GM21423 (cell line): ENCODE results near the gene ADRA1B.
"Not testable (repeated sequence)": the region's sequence is repeated elsewhere in the genome, so short reads cannot be mapped to it uniquely, and the experiment has no call there.

ENCODE experiments used
- ATAC-seq: cut with Tn5 transposase; IDR thresholded peaks from one replicate; pipeline ENCODE4 v1.9.1; 2021; ENCODE audit warnings: mild to moderate bottlenecking, moderate library complexity; ENCODE audit not compliant: unreplicated experiment

Gene ADRA1B

GRCh38 chr5:159965031-159965837 is 49.0 kb downstream of the ADRA1B start:
- no peak for ATAC-seq

- ATAC-seq: not testable (repeated sequence)
Measured at GRCh38 chr5:159965838-159966128, 49.5 kb downstream of the ADRA1B start.

- ATAC-seq: no peak
Measured at GRCh38 chr5:159969966-159970365, 53.7 kb downstream of the ADRA1B start.

GRCh38 chr5:159971038-159971437 is 54.8 kb downstream of the ADRA1B start:
- no peak for ATAC-seq

- ATAC-seq: no peak
Measured at GRCh38 chr5:159971514-159971913, 55.2 kb downstream of the ADRA1B start.

- no peak for ATAC-seq
Measured at GRCh38 chr5:159971931-159972461, 55.7 kb downstream of the ADRA1B start.

- ATAC-seq: no peak
Measured at GRCh38 chr5:159972538-159973362, 56.5 kb downstream of the ADRA1B start.

GRCh38 chr5:159975462-159976019 is 59.3 kb downstream of the ADRA1B start:
- ATAC-seq: no peak

- no peak for ATAC-seq
Measured at GRCh38 chr5:159976921-159977320, 60.6 kb downstream of the ADRA1B start.

- ATAC-seq: no peak
Measured at GRCh38 chr5:159978358-159978757, 62.1 kb downstream of the ADRA1B start.

GRCh38 chr5:159982421-159983173 is 66.3 kb downstream of the ADRA1B start:
- ATAC-seq: no peak

- peak; percentile 85 for ATAC-seq
Measured at GRCh38 chr5:159987031-159987674, 70.9 kb downstream of the ADRA1B start.

GRCh38 chr5:159990506-159990905 is 74.2 kb downstream of the ADRA1B start:
- ATAC-seq: no peak

GRCh38 chr5:159992566-159992965 is 76.3 kb downstream of the ADRA1B start:
- ATAC-seq: no peak

GRCh38 chr5:159993194-159993593 is 76.9 kb downstream of the ADRA1B start:
- no peak for ATAC-seq

GRCh38 chr5:159995907-159996306 is 79.6 kb downstream of the ADRA1B start:
- no peak for ATAC-seq

- ATAC-seq: no peak
Measured at GRCh38 chr5:160001457-160001856, 85.2 kb downstream of the ADRA1B start.

- no peak for ATAC-seq
Measured at GRCh38 chr5:160007514-160007913, 91.2 kb downstream of the ADRA1B start.

- not testable (repeated sequence) for ATAC-seq
Measured at GRCh38 chr5:160008529-160008876, 92.2 kb downstream of the ADRA1B start.

GRCh38 chr5:160008877-160009590 is 92.8 kb downstream of the ADRA1B start, which contains the start of gene TTC1:
Gene TTC1, plus strand, starts transcription at chr5:160009139. Its CDS starts 1,390 bp downstream, at chr5:160010529.
- ATAC-seq: peak; percentile 100
